Activated CD8-positive, alpha-beta T cell treated with anti-CD3 and anti-CD28 coated beads, Interleukin-2, amount 10 ng/mL, durations not matched to agents 7 days and 5 days (primary cell): Measurements from ENCODE around the gene SLC17A9. TPM values are rescaled to one million over a fixed set of nuclear protein-coding genes. Genes with fewer than 3 reads are reported as not detected.
A peak's percentile ranks its signal among the peaks of the same experiment; 100 is the strongest.

Experiments
- ATAC-seq: fragments of 150-1000 bp; cut with Tn5 transposase; one replicate; pipeline ENCODE4 v1.10.0; 2021; ENCODE audit warnings: moderate library complexity
- CTCF ChIA-PET: fragments of 350-600 bp; sonication (Branson Sonifier 250); formaldehyde crosslinking; loops from one replicate; lab custom pipeline; 2021; ENCODE audit warnings: antibody characterized with exemption; lab: Charles Lee
- POLR2A ChIA-PET: fragments of 350-600 bp; sonication (Branson Sonifier 250); formaldehyde crosslinking; loops from one replicate; lab custom pipeline; 2021; ENCODE audit warnings: antibody characterized with exemption; lab: Charles Lee
- DNase-seq: peaks from one replicate; pipeline ENCODE4 v3.0.0-alpha.2; 2020
- H3K27ac Mint-ChIP-seq: one replicate; pipeline ENCODE4 v1.8.0; 2021; ENCODE audit warnings: mild to moderate bottlenecking, mixed read lengths
- H3K27me3 Mint-ChIP-seq: one replicate; pipeline ENCODE4 v1.8.0; 2021; ENCODE audit warnings: low read depth, mixed read lengths
- H3K36me3 Mint-ChIP-seq: one replicate; pipeline ENCODE4 v1.8.0; 2021; ENCODE audit warnings: low read depth, mixed read lengths
- H3K4me1 Mint-ChIP-seq: one replicate; pipeline ENCODE4 v1.8.0; 2021; ENCODE audit warnings: low read depth, mixed read lengths
- H3K4me3 Mint-ChIP-seq: one replicate; pipeline ENCODE4 v1.8.0; 2021; ENCODE audit warnings: mild to moderate bottlenecking, mixed read lengths
- H3K9me3 Mint-ChIP-seq: one replicate; pipeline ENCODE4 v1.8.0; 2022; ENCODE audit warnings: mixed read lengths; ENCODE audit not compliant: insufficient read depth
- total RNA-seq, 2 experiments: library from RNA; stranded (reverse); gene quantifications; one replicate each; pipeline ENCODE4 v1.2.3, GENCODE V29; 2021

Gene SLC17A9
- total RNA-seq, 2 experiments from 2014 or later: 57.8 to 69.7 TPM

DNA sequence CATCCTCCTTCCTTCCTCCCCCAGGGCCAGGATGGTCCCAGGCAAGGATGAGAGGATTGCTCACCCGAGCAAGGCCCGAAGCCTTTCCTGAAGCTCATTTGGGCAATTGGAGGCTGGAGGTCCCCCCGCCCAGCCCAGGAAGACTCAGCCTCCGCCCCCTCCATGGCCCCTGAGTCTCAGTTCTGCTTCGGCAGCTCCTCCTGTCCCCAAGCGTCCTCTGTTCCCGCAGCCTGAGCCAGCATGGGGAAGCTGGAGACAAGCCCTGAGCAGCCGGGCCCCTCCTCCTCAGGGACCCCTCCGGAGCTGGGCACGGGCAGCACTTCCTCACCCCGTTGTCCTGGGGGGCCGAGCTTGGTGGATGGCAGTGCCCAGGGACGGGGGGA is 26.0 kb downstream of the SLC17A9 start:
- CTCF ChIA-PET: interaction anchor here (1.0 to 2.5 kb wide), 4 partner anchors 24 to 30 kb away, joined by 3 to 11 read pairs (median 4); partner anchors contain the start of gene BHLHE23
- Mint-ChIP-seq H3K36me3 (no peaks in the 10 kb centered on the region), H3K27me3 (peaks cover 52% of the 10 kb centered on the region), H3K9me3 (no peaks in the 10 kb centered on the region), H3K4me1 (peaks cover 48% of the 10 kb centered on the region), H3K4me3 (peak overlapping the region; percentile 12), H3K27ac (no peak overlapping the region)
- no peak for ATAC-seq
- no peak for DNase-seq
- POLR2A ChIA-PET: interaction anchor here (0.6 to 1.2 kb wide), 4 partner anchors 21 to 40 kb away, joined by 3 to 5 read pairs (median 3); partner anchors contain the start of gene GID8

DNA sequence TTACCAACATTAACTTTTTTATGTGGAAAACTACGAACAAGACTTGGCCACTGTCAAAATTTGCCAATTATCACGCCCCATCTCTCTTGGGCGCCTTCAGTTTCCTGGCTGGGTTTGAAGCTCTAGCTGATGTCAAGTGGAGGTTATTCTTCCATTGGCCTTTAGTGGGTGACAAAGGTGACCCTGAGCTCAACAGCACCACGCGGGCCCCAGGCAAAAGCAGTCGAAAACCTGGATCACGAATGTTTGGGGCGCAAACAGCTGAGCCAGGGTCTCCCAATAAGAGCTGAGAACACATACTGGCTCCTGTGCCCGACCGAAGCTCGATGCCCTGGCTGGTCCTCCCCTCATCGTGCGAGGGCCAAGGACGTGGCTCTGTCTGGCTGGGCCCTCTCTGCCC is 26.8 kb downstream of the SLC17A9 start:
- CTCF ChIA-PET: interaction anchor here (0.9 to 2.5 kb wide), 4 partner anchors 24 to 89 kb away, joined by 3 to 11 read pairs (median 4); no protein-coding TSS in a partner anchor
- POLR2A ChIA-PET: interaction anchor here (1.0 kb wide), 1 partner anchor 15 kb away, joined by 3 read pairs; no protein-coding TSS in a partner anchor
- Mint-ChIP-seq H3K4me3 (no peak overlapping the region), H3K9me3 (no peaks in the 10 kb centered on the region), H3K27ac (no peak overlapping the region), H3K4me1 (peaks cover 48% of the 10 kb centered on the region), H3K27me3 (peaks cover 49% of the 10 kb centered on the region), H3K36me3 (no peaks in the 10 kb centered on the region)
- ATAC-seq (no peak), DNase-seq (no peak)

DNA sequence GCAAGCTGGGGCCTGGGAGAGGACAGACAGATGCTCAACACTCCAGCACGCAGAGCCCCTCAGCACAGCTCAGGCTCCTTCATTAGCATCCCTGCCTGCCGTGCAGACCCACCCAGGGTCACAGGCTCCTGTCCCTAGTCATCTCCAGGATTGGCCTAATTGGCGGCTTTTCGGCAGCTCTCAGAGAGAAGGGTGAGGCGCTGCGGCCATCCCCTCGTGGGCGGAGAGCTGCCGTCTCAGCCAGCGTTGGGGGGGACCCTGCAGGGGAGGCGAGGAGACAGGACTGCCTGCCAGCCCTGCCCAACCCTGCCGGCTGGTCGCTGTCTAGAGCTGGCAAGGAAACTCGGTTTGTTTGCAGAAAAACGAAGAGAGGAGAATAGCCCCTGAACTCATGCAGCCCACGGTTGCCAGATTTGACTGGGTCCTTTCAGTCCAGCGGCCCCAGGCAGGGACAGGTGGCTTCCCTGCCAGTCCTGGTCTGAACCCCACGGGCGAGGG is 27.4 kb downstream of the SLC17A9 start:
- H3K4me3 Mint-ChIP-seq: no peak overlapping the region
- H3K27me3 Mint-ChIP-seq: peaks cover 48% of the 10 kb centered on the region
- no peaks in the 10 kb centered on the region for H3K36me3 Mint-ChIP-seq
- no peak overlapping the region for H3K27ac Mint-ChIP-seq
- peaks cover 48% of the 10 kb centered on the region for H3K4me1 Mint-ChIP-seq
- ChIA-PET POLR2A (interaction anchor here (1.0 kb wide), 1 partner anchor 15 kb away, joined by 3 read pairs; no protein-coding TSS in a partner anchor), CTCF (interaction anchor here (0.9 to 2.5 kb wide), 4 partner anchors 25 to 89 kb away, joined by 3 to 11 read pairs (median 4); no protein-coding TSS in a partner anchor)
- H3K9me3 Mint-ChIP-seq: no peaks in the 10 kb centered on the region
- no peak for DNase-seq
- no peak for ATAC-seq

- Mint-ChIP-seq H3K4me1 (peaks cover 48% of the 10 kb centered on the region), H3K27ac (no peak overlapping the region), H3K9me3 (no peaks in the 10 kb centered on the region), H3K27me3 (peaks cover 47% of the 10 kb centered on the region), H3K36me3 (no peaks in the 10 kb centered on the region), H3K4me3 (no peak overlapping the region)
- no peak for DNase-seq
- ATAC-seq: no peak
- ChIA-PET POLR2A (interaction anchor here (1.0 kb wide), 1 partner anchor 16 kb away, joined by 3 read pairs; no protein-coding TSS in a partner anchor), CTCF (interaction anchor here (2.5 to 2.8 kb wide), 2 partner anchors 8 to 28 kb away, joined by 11 to 13 read pairs; no protein-coding TSS in a partner anchor)
These were observed 28.0 kb downstream of the SLC17A9 start for GRCh38 chr20:62980380-62980960.

DNA sequence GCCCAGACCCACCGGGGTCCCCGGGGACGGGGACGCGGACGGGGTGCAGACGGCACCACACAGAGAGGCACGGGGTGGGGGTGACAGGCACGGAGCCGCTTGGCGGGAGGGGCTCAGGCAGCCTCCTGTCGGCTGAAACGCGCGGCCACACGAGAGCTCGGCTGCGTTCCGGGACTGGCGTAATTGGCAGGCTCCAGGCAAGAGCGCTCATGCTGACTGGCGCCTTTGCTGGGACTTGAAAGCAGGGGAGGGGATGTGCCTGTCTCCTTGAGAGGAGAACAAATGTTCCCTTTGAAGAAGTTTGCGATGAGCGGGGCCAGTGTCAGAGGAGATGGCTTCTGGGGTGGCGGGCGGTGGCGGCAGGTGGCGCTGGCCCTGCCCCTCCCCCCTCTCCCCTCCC is 28.5 kb downstream of the SLC17A9 start:
- Mint-ChIP-seq H3K36me3 (no peaks in the 10 kb centered on the region), H3K27ac (no peak overlapping the region), H3K9me3 (no peaks in the 10 kb centered on the region), H3K4me1 (peaks cover 48% of the 10 kb centered on the region), H3K27me3 (peaks cover 47% of the 10 kb centered on the region), H3K4me3 (peak overlapping the region; percentile 19)
- CTCF ChIA-PET: interaction anchor here (1.1 to 2.8 kb wide), 3 partner anchors 9 to 28 kb away, joined by 3 to 13 read pairs (median 11); no protein-coding TSS in a partner anchor
- peak; percentile 68 for DNase-seq
- peak; percentile 48 for ATAC-seq
- POLR2A ChIA-PET: no interaction called here

DNA sequence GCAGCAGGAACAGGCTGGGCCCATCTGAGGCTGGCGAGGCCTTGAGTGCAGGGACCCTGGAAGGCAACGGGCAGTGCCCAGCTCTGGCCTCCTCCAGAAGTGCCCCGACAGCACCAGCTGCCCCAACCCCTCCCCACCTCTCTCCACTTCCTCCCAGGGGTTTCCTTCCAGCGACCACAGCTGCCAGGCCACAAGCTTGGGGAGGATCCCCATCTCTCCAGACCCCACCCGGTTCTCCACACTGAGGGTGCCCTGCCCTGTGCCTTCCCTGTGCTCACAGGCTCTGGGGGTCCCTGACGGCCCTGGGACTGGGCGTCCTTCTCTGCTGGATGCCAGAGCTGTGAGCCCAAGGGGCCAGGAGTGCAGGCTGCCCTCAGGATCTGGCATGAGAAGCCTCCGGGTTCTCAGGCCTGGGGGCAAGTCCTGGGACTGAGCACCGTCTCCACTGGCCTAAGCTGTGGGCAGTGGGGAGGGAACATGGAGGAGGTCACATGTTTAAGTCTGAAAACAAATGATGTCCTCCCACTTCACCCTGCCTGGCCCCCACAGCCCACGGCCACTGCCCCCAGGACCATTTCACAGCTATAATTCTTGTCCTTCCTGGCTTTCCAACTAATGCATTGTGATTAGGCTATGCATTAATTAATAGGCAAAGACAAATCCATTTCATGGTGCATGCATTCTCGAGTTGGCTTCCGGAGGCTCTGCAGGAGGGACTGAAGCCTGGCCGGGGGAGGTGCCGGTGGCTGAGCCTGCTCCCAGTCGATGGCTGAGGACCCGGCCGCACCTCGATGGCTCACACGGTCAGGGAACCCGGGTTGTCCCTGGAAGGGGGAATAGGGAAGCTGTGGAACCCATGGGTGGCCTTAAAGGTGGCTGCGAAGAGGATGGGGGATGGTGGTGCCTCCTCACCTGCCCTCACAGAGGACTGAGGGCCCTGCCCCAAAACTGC is 29.9 kb downstream of the SLC17A9 start:
- Mint-ChIP-seq H3K36me3 (no peaks in the 10 kb centered on the region), H3K4me3 (no peak overlapping the region), H3K27me3 (peaks cover 44% of the 10 kb centered on the region), H3K27ac (no peak overlapping the region), H3K9me3 (no peaks in the 10 kb centered on the region), H3K4me1 (peaks cover 47% of the 10 kb centered on the region)
- no peak for DNase-seq
- ChIA-PET CTCF (interaction anchor here (2.8 kb wide), 1 partner anchor 10 kb away, joined by 13 read pairs; no protein-coding TSS in a partner anchor), POLR2A (interaction anchor here (0.7 kb wide), 1 partner anchor 29 kb away, joined by 4 read pairs; no protein-coding TSS in a partner anchor)
- no peak for ATAC-seq

- Mint-ChIP-seq H3K4me1 (peaks cover 39% of the 10 kb centered on the region), H3K27me3 (peaks cover 46% of the 10 kb centered on the region), H3K27ac (no peak overlapping the region), H3K36me3 (no peaks in the 10 kb centered on the region), H3K4me3 (no peak overlapping the region), H3K9me3 (no peaks in the 10 kb centered on the region)
- ChIA-PET CTCF (no interaction called here), POLR2A (no interaction called here)
- ATAC-seq (no peak), DNase-seq (no peak)
These were observed 30.7 kb downstream of the SLC17A9 start for GRCh38 chr20:62983210-62983609.

GRCh38 chr20:62984666-62985443 is 32.3 kb downstream of the SLC17A9 start:
- no peak for DNase-seq
- Mint-ChIP-seq H3K4me1 (peaks cover 38% of the 10 kb centered on the region), H3K27ac (no peak overlapping the region), H3K9me3 (no peaks in the 10 kb centered on the region), H3K36me3 (no peaks in the 10 kb centered on the region), H3K4me3 (no peak overlapping the region), H3K27me3 (peaks cover 33% of the 10 kb centered on the region)
- no peak for ATAC-seq
- ChIA-PET POLR2A (no interaction called here), CTCF (interaction anchor here (1.1 to 1.5 kb wide), 2 partner anchors 12 to 24 kb away, joined by 3 to 5 read pairs; no protein-coding TSS in a partner anchor)

- DNase-seq (no peak), ATAC-seq (no peak)
- CTCF ChIA-PET: interaction anchor here (1.1 kb wide), 1 partner anchor 24 kb away, joined by 3 read pairs; no protein-coding TSS in a partner anchor
These were observed 32.9 kb downstream of the SLC17A9 start for GRCh38 chr20:62985444-62985778.

DNA sequence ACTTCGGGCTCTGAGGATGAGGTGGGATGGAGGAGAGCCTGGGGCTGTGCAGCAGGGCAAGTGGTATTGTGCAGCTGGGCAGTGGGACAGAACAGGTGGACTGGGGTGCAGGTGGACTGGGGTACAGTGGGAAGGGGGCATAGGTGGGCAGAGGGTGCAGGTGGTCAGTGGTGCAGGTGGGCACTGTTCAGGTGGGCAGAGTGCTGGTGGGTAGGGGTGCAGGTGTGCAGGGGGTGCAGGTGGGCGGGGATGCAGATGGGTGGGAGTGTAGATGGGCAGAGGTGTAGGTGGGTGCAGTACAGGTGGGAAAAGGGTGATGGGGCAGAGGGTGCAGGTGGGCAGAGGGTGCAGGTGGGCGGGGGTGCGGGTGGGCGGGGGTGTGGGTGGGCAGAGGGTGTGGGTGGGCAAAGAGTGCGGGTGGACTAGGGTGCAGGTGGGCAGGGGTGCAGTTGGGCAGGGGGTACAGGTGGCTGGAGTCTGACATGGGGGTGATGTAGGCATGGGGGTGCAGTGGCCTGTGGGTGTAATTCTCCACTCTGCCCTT is 33.8 kb downstream of the SLC17A9 start:
- ChIA-PET CTCF (no interaction called here), POLR2A (no interaction called here)
- no peaks in the 10 kb centered on the region for H3K9me3 Mint-ChIP-seq
- DNase-seq (no peak), ATAC-seq (no peak)
- peaks cover 26% of the 10 kb centered on the region for H3K4me1 Mint-ChIP-seq
- H3K27me3 Mint-ChIP-seq: peaks cover 19% of the 10 kb centered on the region
- no peak overlapping the region for H3K4me3 Mint-ChIP-seq
- no peaks in the 10 kb centered on the region for H3K36me3 Mint-ChIP-seq
- no peak overlapping the region for H3K27ac Mint-ChIP-seq

More at GRCh38 chr20:62985444-62985778, 32.9 kb downstream of the SLC17A9 start:
- H3K4me3 Mint-ChIP-seq: no peak overlapping the region
- no peaks in the 10 kb centered on the region for H3K36me3 Mint-ChIP-seq
- H3K9me3 Mint-ChIP-seq: no peaks in the 10 kb centered on the region
- no peak overlapping the region for H3K27ac Mint-ChIP-seq
- POLR2A ChIA-PET: no interaction called here
- peaks cover 27% of the 10 kb centered on the region for H3K27me3 Mint-ChIP-seq
- H3K4me1 Mint-ChIP-seq: peaks cover 32% of the 10 kb centered on the region
